GM19324 (cell line): ENCODE data around the gene ACSM6.
A peak's percentile ranks its signal among the peaks of the same experiment; 100 is the strongest.

ENCODE experiments used
- ATAC-seq: cut with Tn5 transposase; IDR thresholded peaks from one replicate; pipeline ENCODE4 v1.9.1; 2021; ENCODE audit warnings: mild to moderate bottlenecking, moderate library complexity; ENCODE audit not compliant: unreplicated experiment, low FRiP score

Gene ACSM6

GRCh38 chr10:95265572-95265971, 71.5 kb downstream of the ACSM6 start:
- no peak for ATAC-seq

- ATAC-seq = peak; percentile 70
Observed at GRCh38 chr10:95266674-95267095, 72.6 kb downstream of the ACSM6 start.

DNA sequence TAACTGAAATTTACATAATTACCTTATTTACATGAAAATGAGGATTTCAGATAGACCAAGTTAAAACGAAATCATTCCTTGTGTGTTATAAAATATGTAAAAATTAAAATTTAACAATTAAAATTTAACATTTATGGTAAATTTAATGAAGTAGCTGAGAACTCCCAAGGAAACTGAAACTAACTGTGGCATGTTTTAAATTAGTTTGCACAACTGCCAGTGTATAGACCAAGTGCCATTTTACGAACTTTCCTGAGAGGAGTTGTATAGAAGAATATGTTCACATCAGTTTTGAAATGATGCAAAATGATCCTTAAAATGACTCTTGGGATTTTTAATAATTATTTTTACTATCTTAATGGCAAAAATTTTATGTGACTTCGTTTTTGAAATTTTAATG, 73.2 kb downstream of the ACSM6 start:
- ATAC-seq = no peak

GRCh38 chr10:95268438-95268837, 74.4 kb downstream of the ACSM6 start:
- ATAC-seq = no peak

DNA sequence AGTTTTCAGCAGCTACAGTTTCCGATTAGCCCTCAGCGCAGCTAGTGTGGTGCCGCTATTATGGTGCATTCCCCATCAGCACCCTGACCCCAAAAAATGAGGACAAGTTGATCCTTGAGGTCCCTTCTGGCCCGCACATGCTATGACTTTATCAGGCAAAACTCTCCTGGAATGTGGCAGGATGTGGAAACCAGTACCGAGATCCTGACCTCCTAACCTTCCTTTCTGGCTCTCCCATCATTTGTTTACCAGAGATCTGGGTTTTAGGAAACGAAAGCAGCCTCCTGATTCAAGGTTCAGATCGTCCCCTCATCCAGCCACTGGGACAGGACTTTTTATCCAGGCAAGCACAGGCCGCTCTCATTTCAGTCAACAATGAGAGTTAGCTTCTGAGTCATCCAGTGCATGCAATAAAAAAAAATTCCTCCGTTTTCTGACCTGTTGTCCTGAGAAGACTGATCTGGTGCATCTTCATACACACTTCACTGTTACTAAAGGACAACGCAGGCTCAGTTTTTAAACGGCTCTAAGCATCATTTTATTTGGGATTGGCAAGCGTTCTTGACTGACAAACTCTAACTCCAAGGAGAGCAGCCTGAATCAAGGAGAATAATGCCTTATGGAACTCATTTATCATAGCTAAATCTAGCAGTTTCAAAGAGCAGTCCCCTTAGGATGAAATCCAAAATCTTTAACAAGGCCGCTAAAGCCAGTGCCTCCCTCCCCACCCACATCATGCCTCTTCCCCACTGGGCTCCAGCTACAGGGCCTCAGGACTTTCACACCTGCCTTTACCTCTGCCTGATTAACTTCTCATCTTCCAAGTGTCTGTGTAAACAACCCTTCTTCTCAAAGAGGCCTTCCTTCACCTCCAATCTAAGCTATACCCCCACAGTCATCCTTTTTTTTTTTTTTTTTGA, 79.6 kb downstream of the ACSM6 start:
- ATAC-seq = no peak

DNA sequence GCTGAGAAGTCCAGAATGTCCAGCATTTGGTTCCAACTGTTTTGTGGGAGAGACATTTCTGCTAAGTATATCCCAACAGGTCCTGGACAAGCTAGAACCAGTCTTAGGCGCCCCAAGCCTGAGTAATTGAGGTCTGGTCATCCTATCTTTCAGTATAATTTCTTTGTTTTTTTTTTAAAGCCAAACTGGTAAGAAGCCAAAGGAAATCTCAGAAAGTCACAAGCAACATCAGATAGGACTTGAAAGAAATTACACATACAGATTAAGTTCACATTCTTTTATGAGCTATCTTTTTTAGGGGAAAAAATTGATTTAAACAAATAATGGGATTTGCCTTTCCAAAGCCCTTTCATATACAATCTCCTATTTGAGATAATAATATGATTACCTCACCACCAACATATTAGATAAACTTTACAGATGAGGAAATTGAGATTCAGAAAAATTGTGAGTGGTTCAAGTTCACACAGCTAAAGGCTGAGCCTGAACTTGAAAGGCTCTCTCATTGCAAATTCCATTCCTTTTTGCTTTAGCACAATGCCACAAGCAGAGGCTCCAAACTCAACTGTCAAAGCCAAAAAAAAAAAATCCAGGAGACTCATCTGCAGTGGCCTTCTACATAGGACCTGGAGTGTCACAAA, 81.8 kb downstream of the ACSM6 start:
- ATAC-seq = no peak

GRCh38 chr10:95276367-95277200, 82.5 kb downstream of the ACSM6 start:
- ATAC-seq = no peak

DNA sequence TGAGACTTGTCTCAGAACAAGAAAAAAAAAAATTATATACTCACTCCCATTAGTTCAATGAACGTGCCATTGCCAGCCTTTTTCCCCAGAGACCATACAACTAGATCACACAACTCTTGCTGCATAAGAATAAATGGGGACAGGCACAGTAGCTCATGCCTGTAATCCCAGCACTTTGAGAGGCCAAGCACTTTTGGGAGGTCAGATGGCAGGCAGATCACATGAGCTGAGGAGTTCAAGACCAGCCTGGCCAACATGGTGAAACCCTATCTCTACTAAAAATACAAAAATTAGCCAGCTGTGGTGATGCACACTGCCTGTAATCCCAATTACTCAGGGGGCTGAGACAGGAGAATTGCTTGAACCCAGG, 83.1 kb downstream of the ACSM6 start:
- ATAC-seq = no peak

DNA sequence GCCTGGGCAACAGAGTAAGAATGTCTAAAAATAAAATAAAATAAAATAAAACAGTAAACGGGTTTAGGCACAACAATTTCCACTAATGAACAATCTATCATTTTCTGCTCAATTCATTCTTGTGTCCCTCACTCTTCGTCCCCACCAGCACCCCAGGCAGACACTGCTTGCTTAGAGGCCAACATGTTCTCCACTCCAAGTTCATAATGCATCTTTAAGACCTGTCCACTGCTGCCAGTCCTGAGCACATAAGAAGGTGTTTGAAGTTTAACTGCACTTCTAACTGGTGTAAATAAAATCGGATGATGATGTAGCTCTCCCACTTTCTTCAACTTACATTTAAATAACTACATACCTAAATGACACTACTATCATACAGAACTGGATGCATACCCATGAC, 83.6 kb downstream of the ACSM6 start:
- no peak for ATAC-seq
